Measurements from ENCODE around the gene DGKB. TPM values are rescaled to one million over a fixed set of nuclear protein-coding genes. Genes with fewer than 3 reads are reported as not detected.

DGKB gene
- polyA plus RNA-seq, 1 donor, result 0.53 TPM

GRCh38 chr7:14859267-14859666, 43.3 kb downstream of the DGKB start:
- no peak for DNase-seq (ENCODE audit: low read depth)

GRCh38 chr7:14858866-14859265, 43.7 kb downstream of the DGKB start:
- DNase-seq (ENCODE audit: low read depth), result no peak

GRCh38 chr7:14858410-14858809, 44.1 kb downstream of the DGKB start:
- DNase-seq (ENCODE audit: low read depth), result no peak

GRCh38 chr7:14855033-14855794, 47.3 kb downstream of the DGKB start:
- no peak for DNase-seq (ENCODE audit: low read depth)

- DNase-seq (ENCODE audit: low read depth), result no peak
Observed at GRCh38 chr7:14854471-14854870, 48.1 kb downstream of the DGKB start.

GRCh38 chr7:14851610-14852009, 50.9 kb downstream of the DGKB start:
- no peak for DNase-seq (ENCODE audit: low read depth)

- DNase-seq (ENCODE audit: low read depth), result no peak
Observed at GRCh38 chr7:14850039-14850438, 52.5 kb downstream of the DGKB start.

- no peak for DNase-seq (ENCODE audit: low read depth)
Observed at GRCh38 chr7:14846405-14846804, 56.1 kb downstream of the DGKB start.

- no peak for DNase-seq (ENCODE audit: low read depth)
Observed at GRCh38 chr7:14843755-14844154, 58.8 kb downstream of the DGKB start.

GRCh38 chr7:14842523-14842922, 60.0 kb downstream of the DGKB start:
- DNase-seq (ENCODE audit: low read depth), result no peak

- DNase-seq (ENCODE audit: low read depth), result no peak
Observed at GRCh38 chr7:14841869-14842268, 60.7 kb downstream of the DGKB start.

- DNase-seq (ENCODE audit: low read depth), result no peak
Observed at GRCh38 chr7:14841086-14841485, 61.5 kb downstream of the DGKB start.

GRCh38 chr7:14839307-14839706, 63.2 kb downstream of the DGKB start:
- DNase-seq (ENCODE audit: low read depth), result no peak

- no peak for DNase-seq (ENCODE audit: low read depth)
Observed at GRCh38 chr7:14837216-14837615, 65.3 kb downstream of the DGKB start.

GRCh38 chr7:14836571-14837189, 65.9 kb downstream of the DGKB start:
- no peak for DNase-seq (ENCODE audit: low read depth)

- DNase-seq (ENCODE audit: low read depth), result no peak
Observed at GRCh38 chr7:14836006-14836405, 66.5 kb downstream of the DGKB start.

GRCh38 chr7:14835384-14835783, 67.2 kb downstream of the DGKB start:
- DNase-seq (ENCODE audit: low read depth), result no peak

GRCh38 chr7:14834883-14835282, 67.7 kb downstream of the DGKB start:
- no peak for DNase-seq (ENCODE audit: low read depth)

- no peak for DNase-seq (ENCODE audit: low read depth)
Observed at GRCh38 chr7:14834456-14834855, 68.1 kb downstream of the DGKB start.

GRCh38 chr7:14833707-14834106, 68.8 kb downstream of the DGKB start:
- no peak for DNase-seq (ENCODE audit: low read depth)

GRCh38 chr7:14828053-14828452, 74.5 kb downstream of the DGKB start:
- DNase-seq (ENCODE audit: low read depth), result no peak

- no peak for DNase-seq (ENCODE audit: low read depth)
Observed at GRCh38 chr7:14826426-14826825, 76.1 kb downstream of the DGKB start.

- no peak for DNase-seq (ENCODE audit: low read depth)
Observed at GRCh38 chr7:14825912-14826311, 76.6 kb downstream of the DGKB start.

GRCh38 chr7:14822481-14822854, 80.1 kb downstream of the DGKB start:
- DNase-seq (ENCODE audit: low read depth), result no peak

Measured in forelimb muscle (tissue), 1 donor.